GF-D8 (cell line): Measurements from ENCODE around the gene ADGRL2.

Experiments
- DNase-seq: peaks from one replicate; lab custom pipeline; 2025; lab: John Stamatoyannopoulos, UW

ADGRL2 gene

DNA sequence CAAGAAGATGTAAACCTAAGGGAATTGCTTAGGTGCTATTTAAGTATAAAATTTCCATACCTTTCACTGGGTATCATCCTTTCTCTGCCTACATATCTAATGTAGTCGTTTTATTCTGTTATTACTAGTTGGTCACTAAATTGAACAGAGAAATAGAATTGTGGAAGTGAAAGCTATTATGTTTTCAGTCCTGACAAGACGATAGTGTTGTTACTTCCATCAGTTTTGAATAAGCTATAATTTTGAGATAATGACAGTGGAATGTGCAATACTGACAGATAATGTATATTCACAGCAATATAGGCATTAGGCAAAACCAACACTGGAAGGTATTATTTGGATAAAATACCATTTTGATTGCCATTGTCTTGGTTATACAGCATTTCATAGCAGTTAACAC is 181.8 kb downstream of the ADGRL2 start:
- DNase-seq: no peak

GRCh38 chr1:81989524-81989923 is 188.8 kb downstream of the ADGRL2 start:
- no peak for DNase-seq

DNA sequence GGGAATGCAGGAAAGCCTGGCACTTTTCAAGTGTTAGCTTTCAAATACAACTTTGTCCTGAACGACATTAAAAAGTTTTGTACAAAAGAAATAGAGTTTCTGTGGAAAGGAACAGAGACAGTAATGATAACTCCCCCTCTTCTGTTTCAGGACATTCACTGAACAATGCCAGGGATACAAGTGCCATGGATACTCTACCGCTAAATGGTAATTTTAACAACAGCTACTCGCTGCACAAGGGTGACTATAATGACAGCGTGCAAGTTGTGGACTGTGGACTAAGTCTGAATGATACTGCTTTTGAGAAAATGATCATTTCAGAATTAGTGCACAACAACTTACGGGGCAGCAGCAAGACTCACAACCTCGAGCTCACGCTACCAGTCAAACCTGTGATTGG is 189.5 kb downstream of the ADGRL2 start:
- no peak for DNase-seq

- DNase-seq: no peak
Observed at GRCh38 chr1:81998165-81998564, 197.4 kb downstream of the ADGRL2 start.

GRCh38 chr1:81999364-81999763 is 198.6 kb downstream of the ADGRL2 start:
- no peak for DNase-seq

GRCh38 chr1:82000221-82000620 is 199.5 kb downstream of the ADGRL2 start:
- no peak for DNase-seq

GRCh38 chr1:82001345-82001744 is 200.6 kb downstream of the ADGRL2 start:
- no peak for DNase-seq

DNA sequence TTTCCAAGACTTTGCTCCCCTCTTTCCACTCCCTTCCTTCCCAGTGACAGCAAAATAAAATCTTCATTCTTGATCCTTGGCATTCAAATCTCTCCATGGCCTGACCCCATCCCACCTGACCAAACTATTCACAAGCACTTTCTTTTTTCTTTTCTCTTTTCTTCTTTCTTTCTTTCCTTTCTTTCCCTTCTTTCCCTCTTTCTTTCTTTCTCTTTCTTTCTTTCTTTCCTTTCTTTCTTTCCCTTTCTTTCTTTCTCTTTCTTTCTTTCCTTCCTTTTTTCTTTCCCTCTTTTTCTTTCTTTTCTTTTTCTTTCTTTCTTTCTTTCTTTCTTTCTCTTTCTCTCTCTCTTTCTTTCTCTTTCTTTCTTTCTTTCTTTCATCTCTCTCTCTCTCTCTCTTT is 207.1 kb downstream of the ADGRL2 start:
- DNase-seq: no peak

- DNase-seq: no peak
Observed at GRCh38 chr1:82013702-82014101, 213.0 kb downstream of the ADGRL2 start.

GRCh38 chr1:82015444-82015843 is 214.7 kb downstream of the ADGRL2 start:
- DNase-seq: no peak

DNA sequence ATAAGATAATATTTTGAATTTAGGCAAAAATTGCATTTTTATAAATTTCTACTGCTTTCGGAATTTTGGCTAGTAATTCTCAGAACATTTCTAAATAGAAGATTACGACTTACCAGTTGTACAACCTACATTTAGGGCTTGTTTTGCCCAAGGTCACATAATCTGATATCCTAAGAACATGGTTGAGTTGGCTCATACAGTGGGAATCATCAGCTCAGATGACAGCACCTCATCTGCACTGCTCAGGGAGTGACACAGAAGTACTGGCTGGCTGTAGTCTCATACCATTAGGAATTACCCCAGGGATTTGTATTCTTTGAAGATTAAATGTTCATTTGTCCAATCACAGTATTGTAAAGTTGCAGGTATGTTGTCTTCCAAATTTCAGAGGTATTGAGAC is 217.6 kb downstream of the ADGRL2 start:
- no peak for DNase-seq

DNA sequence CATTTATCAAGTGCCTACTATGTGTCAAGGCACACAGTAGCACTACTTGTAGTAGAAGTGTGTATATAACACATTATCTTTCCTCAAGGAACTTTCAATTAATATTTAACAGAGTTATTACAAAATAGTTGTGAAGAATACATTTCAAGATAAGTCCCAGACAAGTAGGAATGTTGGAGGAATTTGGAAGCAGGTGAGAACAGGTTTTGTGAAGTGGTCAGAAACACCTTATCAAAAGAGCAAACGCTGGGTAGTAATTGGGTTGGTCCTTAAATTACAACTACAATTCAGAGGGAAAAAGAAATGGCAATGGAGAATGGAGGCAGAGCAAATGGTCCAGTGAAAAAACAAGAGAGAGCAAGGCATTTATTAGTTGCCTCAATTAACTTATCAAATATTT is 218.8 kb downstream of the ADGRL2 start:
- DNase-seq: no peak

DNA sequence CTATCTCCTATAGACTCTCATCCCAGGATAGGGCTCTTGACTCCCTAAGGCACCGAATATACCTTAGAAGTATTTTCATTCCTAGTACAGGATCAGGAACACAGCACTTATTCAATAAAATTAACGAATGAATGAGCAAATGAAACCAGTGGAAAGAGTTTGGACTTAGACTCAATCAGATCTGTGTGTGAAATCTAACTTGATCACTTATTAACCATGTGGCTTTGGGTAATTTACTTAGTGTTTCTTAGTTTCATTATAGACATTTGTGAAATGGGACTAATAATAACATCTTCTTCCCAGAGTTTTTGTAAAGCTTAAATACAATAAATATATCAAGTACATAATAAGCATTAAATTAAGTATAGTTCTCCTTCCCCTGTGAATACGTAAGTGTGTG is 230.1 kb downstream of the ADGRL2 start:
- no peak for DNase-seq

- DNase-seq: no peak
Observed at GRCh38 chr1:82032068-82032467, 231.3 kb downstream of the ADGRL2 start.

DNA sequence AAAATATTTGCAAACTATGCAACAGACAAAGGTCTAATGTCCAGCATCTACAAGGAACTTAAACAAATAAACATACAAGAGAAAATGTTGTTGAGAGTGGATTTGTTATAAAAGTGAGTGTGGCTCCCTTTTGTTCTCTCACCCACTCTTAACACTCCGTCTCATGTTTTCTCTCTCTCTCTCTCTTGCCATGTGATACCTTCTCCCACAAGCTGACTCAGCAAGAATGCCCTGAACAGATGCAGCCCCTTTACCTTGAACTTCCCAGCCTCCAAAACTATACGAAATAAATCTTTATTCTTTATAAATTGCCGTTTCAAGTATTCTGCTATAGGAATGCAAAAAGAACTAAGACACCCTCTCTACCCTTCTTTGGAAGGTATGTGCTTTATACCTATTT is 234.1 kb downstream of the ADGRL2 start:
- DNase-seq: no peak
